OCI-LY1 (cell line): ENCODE data around the gene CCDC196.

Source experiments
- EZH2 ChIP-seq: fragments of 200-600 bp; sonication (generic), shearing (Covaris generic); IDR thresholded peaks from 2 replicates; pipeline ENCODE4 v1.8.0; 2017; ENCODE audit warnings: borderline replicate concordance, mixed run types, mild to moderate bottlenecking, antibody characterized with exemption, low read length, moderate library complexity, mixed read lengths
- TF ChIP-seq, protein P1 (sequence below): fragments of 200-600 bp; sonication (generic), shearing (Covaris generic); IDR thresholded peaks from 2 replicates; pipeline ENCODE4 v1.5.1; 2017; ENCODE audit warnings: mild to moderate bottlenecking, antibody characterized with exemption, low read length, moderate library complexity, mixed read lengths

DNA sequence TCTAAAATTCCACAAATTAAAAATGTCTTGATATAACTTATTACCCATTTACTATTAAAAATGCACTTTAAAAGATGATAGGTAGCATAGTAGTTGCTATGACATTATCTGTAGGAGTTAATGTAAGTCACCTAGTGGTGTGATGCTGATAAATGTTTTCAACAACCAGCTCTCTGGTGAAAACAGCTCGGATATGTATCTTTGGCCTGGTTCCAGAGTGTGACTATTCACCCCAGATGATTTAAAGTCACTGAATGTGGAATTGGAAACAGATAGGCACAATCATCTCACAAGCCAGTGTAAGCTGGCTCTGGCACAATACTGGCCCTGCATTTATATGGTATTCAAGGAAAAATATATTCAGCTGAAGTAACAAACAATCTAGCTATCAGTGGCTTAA is 9.2 kb upstream of the CCDC196 start:
- TF ChIP-seq, protein P1, sequence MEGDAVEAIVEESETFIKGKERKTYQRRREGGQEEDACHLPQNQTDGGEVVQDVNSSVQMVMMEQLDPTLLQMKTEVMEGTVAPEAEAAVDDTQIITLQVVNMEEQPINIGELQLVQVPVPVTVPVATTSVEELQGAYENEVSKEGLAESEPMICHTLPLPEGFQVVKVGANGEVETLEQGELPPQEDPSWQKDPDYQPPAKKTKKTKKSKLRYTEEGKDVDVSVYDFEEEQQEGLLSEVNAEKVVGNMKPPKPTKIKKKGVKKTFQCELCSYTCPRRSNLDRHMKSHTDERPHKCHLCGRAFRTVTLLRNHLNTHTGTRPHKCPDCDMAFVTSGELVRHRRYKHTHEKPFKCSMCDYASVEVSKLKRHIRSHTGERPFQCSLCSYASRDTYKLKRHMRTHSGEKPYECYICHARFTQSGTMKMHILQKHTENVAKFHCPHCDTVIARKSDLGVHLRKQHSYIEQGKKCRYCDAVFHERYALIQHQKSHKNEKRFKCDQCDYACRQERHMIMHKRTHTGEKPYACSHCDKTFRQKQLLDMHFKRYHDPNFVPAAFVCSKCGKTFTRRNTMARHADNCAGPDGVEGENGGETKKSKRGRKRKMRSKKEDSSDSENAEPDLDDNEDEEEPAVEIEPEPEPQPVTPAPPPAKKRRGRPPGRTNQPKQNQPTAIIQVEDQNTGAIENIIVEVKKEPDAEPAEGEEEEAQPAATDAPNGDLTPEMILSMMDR: no peak
- no peak for TF ChIP-seq EZH2
